Measurements from ENCODE around the gene PPP1R3D.
"Not testable (repeated sequence)": the region's sequence is repeated elsewhere in the genome, so short reads cannot be mapped to it uniquely, and the experiment has no call there.

PPP1R3D gene

GRCh38 chr20:59958626-59959025 is 18.5 kb upstream of the PPP1R3D start:
- TF ChIP-seq, protein P1, sequence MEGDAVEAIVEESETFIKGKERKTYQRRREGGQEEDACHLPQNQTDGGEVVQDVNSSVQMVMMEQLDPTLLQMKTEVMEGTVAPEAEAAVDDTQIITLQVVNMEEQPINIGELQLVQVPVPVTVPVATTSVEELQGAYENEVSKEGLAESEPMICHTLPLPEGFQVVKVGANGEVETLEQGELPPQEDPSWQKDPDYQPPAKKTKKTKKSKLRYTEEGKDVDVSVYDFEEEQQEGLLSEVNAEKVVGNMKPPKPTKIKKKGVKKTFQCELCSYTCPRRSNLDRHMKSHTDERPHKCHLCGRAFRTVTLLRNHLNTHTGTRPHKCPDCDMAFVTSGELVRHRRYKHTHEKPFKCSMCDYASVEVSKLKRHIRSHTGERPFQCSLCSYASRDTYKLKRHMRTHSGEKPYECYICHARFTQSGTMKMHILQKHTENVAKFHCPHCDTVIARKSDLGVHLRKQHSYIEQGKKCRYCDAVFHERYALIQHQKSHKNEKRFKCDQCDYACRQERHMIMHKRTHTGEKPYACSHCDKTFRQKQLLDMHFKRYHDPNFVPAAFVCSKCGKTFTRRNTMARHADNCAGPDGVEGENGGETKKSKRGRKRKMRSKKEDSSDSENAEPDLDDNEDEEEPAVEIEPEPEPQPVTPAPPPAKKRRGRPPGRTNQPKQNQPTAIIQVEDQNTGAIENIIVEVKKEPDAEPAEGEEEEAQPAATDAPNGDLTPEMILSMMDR (IDR thresholded peaks at IDR 0.05; ENCODE audit: low read depth, low read length): no peak

DNA sequence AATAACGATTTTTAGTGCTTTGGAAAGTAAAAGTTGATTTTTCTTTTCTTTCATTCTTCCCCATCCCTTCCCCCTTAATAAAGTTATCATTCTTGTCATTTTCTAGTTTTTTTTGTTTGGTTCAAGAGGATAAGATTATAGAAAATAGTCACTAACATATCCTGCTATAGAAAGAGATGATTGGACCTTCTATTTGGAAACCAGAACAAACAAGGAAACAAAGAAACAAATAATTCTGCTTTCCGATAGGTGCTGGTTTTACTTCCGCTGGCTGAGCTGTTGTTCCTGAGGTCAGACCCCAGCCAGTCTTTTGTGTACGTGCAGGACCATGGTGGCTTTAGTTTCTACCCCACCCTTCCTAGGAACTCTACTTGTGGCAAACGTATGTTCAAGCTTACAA is 18.0 kb upstream of the PPP1R3D start, which contains the start of gene CDH26:
Gene CDH26 (plus strand): TSS at position 301 of the 400 bp plus-strand sequence. CDS start 304 bp downstream, outside the sequence.
- TF ChIP-seq, protein P1 (IDR thresholded peaks at IDR 0.05; ENCODE audit: low read depth, low read length): no peak

More at GRCh38 chr20:59958626-59959025, 18.5 kb upstream of the PPP1R3D start:
- no peak overlapping the region for H3K4me3 ChIP-seq (ENCODE audit: low read depth, low read length)

GRCh38 chr20:59957568-59957967 is 17.5 kb upstream of the PPP1R3D start:
- H3K4me3 ChIP-seq (ENCODE audit: low read depth, low read length): not testable (repeated sequence)

More for the DNA sequence above, 18.0 kb upstream of the PPP1R3D start, which contains the start of gene CDH26:
- no peak within 1 kb of the TSS for H3K4me3 ChIP-seq (ENCODE audit: low read depth, low read length)

DNA sequence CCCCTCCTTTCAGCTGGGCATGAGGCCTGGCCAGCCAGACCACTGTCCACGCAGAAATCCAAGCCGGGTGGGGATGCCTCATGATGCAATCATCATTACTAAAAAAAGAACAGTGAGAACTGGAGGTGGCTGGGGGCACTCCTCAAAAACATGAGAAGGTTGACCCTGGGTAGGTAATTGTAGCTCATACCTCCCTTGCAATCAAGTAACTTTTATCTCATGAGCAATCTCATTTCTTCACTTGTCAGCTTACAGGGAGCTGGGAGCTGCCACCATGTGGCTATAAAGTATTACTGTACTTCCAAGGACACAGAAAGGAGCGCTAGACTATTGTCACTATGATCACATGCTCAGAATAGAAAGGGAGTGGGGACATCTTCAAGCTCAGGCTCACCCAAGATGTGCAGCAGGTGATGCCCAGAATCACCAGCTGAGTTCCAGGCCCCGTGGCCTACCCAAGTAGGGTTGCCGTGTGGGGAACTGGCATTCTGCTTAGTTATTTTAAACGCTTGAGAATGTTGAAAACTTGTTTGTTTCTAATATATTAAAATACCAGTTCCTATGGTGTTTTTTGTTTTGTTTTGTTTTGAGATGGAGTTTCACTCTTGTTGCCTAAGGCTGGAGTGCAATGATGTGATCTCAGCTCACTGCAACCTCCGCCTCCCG is 15.2 kb upstream of the PPP1R3D start:
- no peak overlapping the region for H3K4me3 ChIP-seq (ENCODE audit: low read depth, low read length)
- TF ChIP-seq, protein P1 (IDR thresholded peaks at IDR 0.05; ENCODE audit: low read depth, low read length): no peak

GRCh38 chr20:59954718-59955117 is 14.6 kb upstream of the PPP1R3D start:
- H3K4me3 ChIP-seq (ENCODE audit: low read depth, low read length): no peak overlapping the region
- TF ChIP-seq, protein P1 (IDR thresholded peaks at IDR 0.05; ENCODE audit: low read depth, low read length): no peak

DNA sequence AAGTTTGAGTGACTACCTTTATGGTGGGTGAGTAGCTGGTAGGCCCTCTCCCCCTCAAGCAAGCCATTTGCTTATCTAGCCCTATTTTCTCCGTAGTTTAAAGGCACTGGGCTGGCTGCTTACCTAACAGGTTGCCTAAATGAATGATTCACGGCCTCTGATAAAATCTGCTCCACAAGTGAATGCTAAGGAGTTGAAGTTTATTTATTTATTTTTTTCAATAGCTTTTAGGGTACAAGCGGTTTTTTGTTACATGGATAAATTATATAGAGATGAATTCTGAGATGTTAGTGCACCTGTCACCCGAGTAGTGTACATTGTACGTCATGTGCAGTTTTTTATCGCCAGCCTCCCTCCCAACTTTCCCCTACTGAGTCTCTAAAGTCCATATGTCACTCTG is 9.8 kb upstream of the PPP1R3D start:
- H3K4me3 ChIP-seq (ENCODE audit: low read depth, low read length): no peak overlapping the region
- TF ChIP-seq, protein P1 (IDR thresholded peaks at IDR 0.05; ENCODE audit: low read depth, low read length): no peak

DNA sequence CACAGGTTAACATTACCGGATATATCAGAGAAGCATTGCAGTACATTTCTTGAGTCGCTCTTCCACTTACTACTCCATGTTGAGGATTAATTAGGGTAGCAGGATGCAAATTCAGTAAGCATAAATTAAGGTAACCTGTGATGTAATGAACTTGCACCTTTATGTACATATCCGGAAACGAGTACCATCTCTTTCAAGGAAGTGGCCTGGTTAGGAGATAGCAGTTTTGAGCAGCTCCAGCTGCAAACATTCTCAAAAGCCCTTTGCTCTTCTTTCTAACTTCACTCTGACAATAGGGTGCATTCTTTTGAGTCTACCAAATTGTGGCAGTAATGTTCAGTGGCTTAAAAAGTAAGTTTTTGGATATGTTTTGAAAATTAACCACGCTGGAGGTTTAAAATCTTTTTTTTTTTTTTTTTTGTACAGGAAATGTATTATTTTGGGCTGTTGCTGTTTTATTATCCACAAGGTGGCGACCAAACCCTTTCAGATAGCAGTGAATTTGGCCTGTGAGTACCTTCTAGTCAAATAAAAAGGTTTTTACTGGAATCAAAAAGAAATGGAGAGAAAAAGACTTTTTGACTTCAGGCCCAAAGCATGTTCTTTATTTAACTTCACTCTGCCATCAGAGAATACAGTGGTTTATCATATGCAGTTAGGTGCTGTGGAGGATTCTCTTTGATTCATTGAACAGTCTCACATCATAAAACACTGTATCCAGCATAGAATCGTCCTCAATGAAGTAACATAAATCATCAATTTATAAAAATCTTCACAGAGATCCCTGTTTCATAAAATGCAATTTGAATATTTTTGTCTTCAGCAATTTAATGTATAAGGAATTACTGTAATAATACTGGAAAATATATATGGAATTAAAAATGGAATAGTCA is 9.0 kb upstream of the PPP1R3D start:
- no peak overlapping the region for H3K4me3 ChIP-seq (ENCODE audit: low read depth, low read length)

More for the DNA sequence above, 9.0 kb upstream of the PPP1R3D start:
- TF ChIP-seq, protein P1 (IDR thresholded peaks at IDR 0.05; ENCODE audit: low read depth, low read length): peak; percentile 42; the same call in 1 of the 2 replicates
